Fibroblast of skin of abdomen (primary cell): Measurements from ENCODE around the gene RNF8. TPM values are rescaled to one million over a fixed set of nuclear protein-coding genes. Genes with fewer than 3 reads are reported as not detected.
"Not testable (repeated sequence)": the region's sequence is repeated elsewhere in the genome, so short reads cannot be mapped to it uniquely, and the experiment has no call there.

Source experiments
- DNase-seq: peaks from one replicate; pipeline ENCODE4 v3.0.0-alpha.2; 2013
- polyA plus RNA-seq, 2 experiments: library from polyadenylated mRNA; unstranded; fragments of 120-200 nt; gene quantifications; one replicate each; pipeline ENCODE4 v1.2.1, GENCODE V29; 2013; ENCODE audit not compliant: insufficient read length in 2 of 2

Gene RNF8
- 21.3 TPM for polyA plus RNA-seq (2013, experiment 1 of 2; ENCODE audit: insufficient read length)
- 22.7 TPM for polyA plus RNA-seq (2013, experiment 2 of 2; ENCODE audit: insufficient read length)

DNA sequence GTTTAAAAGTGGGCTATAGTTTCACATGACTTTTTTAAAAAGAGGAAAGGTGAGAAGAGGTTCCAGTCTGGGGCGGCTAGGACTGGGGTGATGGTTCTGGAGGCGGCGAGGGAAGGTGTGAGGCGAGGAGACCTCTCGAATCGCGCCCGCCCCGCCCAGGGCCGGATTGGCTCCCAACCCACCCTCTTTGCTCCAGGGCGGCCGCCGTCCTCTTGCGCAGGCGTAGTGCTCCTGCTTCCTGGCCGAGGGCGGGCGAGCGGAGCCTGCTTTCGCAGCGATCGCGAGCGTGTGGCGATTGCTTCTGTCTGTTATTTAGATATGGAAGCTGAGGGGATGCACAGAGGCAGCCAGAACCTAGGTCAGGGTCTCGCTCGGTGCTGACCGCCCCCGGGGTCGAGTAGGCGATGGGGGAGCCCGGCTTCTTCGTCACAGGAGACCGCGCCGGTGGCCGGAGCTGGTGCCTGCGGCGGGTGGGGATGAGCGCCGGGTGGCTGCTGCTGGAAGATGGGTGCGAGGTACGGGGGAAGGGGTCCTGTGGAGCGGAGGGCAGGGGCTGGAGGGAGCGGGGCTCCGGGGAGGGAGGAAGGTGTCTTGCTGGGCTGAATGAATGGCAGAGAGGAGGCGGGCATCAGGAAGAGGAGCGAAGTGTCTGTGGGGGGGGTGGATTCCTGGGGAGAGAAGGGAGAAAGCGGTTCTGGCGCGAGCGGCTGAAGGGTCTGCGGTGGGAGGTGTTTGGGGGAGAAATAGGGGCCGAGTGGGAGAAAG lies at the start of gene RNF8:
RNF8 (plus strand) TSS at position 223 of the 765 bp plus-strand sequence; CDS start at position 405, 182 bp downstream.
- peak; percentile 85 for DNase-seq

DNA sequence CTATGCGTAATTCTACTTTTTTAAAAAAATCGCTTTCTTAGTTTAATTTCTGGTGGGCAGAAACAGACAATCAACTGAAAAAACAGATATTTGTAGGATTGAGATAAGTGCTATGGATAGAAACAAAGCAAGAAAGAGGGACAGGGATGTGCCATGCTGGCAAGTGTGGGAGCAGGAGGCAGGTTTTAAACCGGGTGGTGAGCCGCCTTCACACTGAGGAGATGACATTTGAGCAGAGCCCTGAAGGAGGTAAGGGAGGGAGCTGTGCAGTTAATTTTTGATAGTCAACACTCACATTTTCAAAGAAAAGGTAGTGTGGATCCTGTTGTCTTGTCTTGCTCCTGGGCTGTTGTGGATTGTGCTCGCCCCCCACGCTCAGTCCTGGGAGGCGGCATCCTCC lies 49.0 kb upstream of the RNF8 start:
- no peak for DNase-seq

DNA sequence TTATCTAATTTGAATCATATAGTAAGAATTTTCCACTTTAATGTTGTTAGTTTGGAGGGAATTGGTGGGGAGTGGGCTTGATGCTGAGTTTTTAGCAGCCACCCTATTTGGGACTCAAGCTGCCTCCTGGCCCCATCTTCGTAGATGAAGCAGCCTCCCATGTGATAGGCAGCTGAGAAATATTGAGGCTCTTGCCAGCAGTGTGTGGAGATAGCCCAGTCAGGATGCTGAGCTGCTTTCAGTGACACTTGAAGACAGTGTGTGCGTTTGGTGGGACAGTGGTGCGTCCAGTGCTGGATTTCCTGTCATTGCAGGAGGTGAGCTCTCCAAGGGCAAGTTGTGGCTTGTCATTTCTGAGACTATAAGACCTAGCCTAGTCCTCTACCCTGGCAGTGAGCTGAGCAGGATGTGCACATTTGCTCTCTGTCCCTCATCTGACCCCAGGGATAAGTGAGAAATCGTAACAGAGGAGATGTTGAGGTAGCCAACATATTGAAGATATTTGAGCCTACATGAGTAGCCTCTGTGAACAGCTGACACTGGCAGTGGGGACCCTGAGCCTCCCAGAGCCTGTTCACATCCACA lies 47.9 kb upstream of the RNF8 start:
- DNase-seq, result no peak

DNA sequence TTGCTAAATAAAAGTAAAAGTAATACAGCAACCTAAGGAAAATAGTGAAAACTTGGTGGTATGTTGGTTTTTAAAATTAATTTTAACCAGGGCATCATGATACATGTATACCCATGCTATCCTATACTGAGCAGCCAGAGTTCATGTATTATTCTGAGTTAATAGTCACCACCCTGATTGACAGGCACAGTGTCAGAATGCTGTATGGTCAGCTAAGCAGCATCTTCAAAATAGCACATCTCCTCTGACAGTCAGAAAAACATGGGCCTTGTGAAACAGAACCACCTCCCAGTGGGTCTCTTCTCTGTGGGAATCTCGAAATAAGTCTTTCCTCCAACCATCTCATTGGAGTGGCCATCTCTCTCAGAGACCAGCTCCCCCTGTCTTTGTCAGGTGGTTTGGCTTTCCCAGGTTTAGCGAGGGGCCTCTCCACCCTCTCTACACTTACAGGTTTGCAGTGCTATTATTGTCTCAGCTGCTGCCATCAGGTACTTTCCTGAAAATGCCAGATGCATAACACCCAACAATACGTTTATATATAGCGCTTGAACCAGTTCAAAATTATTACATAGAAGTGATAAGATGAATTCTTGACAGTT lies 47.1 kb upstream of the RNF8 start:
- no peak for DNase-seq

GRCh38 chr6:37307484-37307883 lies 46.3 kb upstream of the RNF8 start:
- DNase-seq, result not testable (repeated sequence)

- DNase-seq, result no peak
Measured at GRCh38 chr6:37308069-37308815, 45.5 kb upstream of the RNF8 start.

- no peak for DNase-seq
Measured at GRCh38 chr6:37309046-37309445, 44.7 kb upstream of the RNF8 start.

- DNase-seq, result no peak
Measured at GRCh38 chr6:37309692-37310091, 44.1 kb upstream of the RNF8 start.

DNA sequence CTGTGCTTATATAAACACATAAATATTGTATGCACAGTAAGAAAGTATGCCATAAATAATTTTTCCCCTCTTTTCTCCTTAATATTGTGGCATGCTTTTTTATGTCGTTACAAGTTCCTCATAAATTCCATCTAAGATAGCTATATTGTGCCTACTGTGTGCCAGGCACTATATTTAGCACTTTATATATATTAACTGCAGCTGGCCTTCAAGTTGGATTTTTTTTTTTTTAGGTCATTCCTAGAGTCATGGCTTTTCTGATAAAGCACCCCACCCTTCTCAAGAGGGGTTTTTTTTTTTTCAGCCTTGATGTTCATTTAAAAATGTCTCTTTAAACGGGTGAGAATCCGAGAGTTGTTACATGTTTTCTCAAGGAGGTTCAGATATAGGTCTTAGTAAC lies 42.8 kb upstream of the RNF8 start:
- no peak for DNase-seq

- peak; percentile 79 for DNase-seq
Measured at GRCh38 chr6:37311741-37312473, 41.9 kb upstream of the RNF8 start.

- DNase-seq, result no peak
Measured at GRCh38 chr6:37313723-37314486, 39.9 kb upstream of the RNF8 start.

DNA sequence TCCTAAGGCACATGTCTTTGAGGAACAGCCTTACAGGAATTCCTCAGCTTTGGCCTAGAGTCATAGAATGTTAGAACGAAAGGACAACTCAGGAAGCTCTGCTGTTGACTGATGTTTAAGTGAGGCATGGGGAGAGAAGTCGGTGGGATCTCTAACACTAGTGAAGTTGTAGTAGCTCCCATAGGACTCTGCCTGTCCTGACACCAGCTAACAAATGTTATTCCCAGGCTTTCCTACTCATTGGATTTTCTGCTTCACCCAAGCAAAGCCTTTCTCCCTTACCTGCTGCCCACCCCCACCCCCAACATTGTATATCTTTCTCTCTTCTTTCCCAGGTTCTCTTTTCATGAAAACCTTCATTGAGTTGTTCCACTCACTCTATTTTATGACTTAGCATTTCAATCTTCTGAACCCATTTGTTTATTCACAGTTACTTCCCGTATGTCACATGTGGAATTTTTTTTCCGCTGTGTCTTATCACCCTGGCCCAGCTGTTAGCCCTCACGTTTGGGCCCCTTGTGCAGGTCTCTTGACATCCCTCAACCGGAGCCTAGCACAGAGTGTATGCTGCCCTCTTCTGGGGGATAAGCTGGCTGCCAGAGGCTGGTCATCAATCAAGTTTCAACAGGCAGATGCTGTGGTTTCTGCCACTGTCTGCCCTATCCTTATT lies 39.2 kb upstream of the RNF8 start:
- peak; percentile 37 for DNase-seq

DNA sequence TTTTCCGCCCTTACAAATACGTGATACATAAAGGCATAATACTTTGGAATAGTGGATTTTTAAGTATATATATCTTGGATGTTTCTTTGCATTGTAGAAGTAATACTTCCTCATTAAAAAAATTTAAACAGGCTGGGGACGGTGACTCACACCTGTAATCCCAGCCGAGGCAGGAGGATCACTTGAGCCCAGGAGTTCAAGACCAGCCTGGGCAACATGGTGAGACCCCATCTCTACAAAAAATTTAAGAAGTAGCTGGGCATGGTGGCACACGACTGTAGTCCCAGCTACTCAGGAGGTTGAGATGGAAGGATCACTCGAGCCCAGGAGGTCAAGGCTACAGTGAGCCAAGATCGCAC lies 38.6 kb upstream of the RNF8 start:
- DNase-seq, result no peak

- no peak for DNase-seq
Measured at GRCh38 chr6:37316071-37316470, 37.7 kb upstream of the RNF8 start.

- no peak for DNase-seq
Measured at GRCh38 chr6:37317312-37318038, 36.3 kb upstream of the RNF8 start.

- DNase-seq, result no peak
Measured at GRCh38 chr6:37319156-37319555, 34.6 kb upstream of the RNF8 start.

DNA sequence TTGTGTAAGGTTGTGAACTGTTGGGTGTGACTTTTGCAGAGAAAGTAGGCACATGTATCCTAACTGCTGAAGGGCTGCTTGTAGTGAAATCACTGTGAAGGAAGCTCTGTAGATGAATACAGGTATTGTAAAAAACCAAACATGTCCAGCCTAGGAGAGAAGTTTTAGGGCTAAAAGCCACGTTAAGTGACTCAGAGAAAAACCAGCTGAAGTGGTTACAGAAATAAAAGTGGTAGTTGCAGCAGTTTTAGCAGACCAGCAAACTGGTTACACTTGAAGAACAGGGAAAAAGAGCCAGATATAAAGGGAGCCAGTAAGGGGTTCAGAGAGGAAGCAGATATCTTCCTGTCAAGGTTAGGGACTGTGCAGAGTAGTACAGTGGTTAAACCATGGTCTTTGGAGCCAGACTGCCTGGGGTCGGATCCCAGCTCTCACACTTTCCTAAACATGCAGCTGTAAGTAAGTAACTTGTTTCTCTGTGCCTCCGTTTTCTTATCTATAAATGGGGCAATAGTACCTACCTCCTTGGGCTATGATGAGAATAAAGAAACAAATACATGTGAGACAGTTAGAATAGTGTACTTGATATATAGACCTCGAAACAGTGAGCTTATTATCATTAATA lies 33.8 kb upstream of the RNF8 start:
- DNase-seq, result peak; percentile 32

- no peak for DNase-seq
Measured at GRCh38 chr6:37320646-37321045, 33.1 kb upstream of the RNF8 start.

DNA sequence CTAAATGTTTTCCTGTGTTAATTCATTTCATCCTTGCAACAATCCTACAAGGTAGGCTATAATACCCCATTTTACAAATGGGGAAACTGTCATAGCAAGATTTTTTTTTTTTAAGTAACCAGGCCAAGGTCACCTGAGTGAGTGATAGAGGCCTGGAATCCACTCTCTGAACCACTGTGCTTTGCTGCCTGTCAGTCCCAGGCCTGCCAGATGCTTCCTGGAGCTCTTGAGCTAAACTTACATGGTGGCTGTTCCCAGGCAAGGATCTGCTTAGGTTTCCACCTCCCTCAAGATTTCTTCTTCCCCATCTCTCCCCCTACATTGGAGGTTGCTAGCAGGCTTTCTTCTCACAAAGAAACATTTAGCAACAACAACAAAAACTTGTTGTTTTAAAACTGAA lies 32.7 kb upstream of the RNF8 start:
- DNase-seq, result no peak
